AG04450 (cell line): Measurements from ENCODE around the gene RLBP1. TPM values are rescaled to one million over a fixed set of nuclear protein-coding genes. Genes with fewer than 3 reads are reported as not detected.

Experiments used
- CTCF ChIA-PET: fragments of 300-600, 350-600 bp; formaldehyde crosslinking; extraction: SDS; loops from one replicate; lab custom pipeline; 2022; ENCODE audit warnings: antibody characterized with exemption, inconsistent platforms; lab: Charles Lee
- POLR2A ChIA-PET: fragments of 350-600 bp; formaldehyde crosslinking; extraction: SDS; loops from one replicate; lab custom pipeline; 2021; ENCODE audit warnings: antibody characterized with exemption, inconsistent platforms; lab: Yijun Ruan, JAX
- DNase-seq: peaks from one replicate; pipeline ENCODE4 v3.0.0-alpha.2; 2011; ENCODE audit warnings: low read depth, low spot score
- H3K27ac ChIP-seq: one replicate; pipeline ENCODE4 v1.5.1; 2012; ENCODE audit warnings: low read depth, low read length, control low read depth
- H3K27me3 ChIP-seq: one replicate; pipeline ENCODE4 v1.6.0; 2012; ENCODE audit warnings: low read length; ENCODE audit not compliant: control insufficient read depth, insufficient read depth
- H3K4me3 ChIP-seq: 2 replicates; pipeline ENCODE4 v1.5.1; 2011; ENCODE audit warnings: mild to moderate bottlenecking, low read depth, low read length, control low read depth
- H3K9me3 ChIP-seq: 2 replicates; pipeline ENCODE4 v1.5.1; 2012; ENCODE audit warnings: low read length; ENCODE audit not compliant: control insufficient read depth, insufficient read depth
- CTCF ChIP-seq: IDR thresholded peaks from 2 replicates; pipeline ENCODE4 v1.5.1; 2011; ENCODE audit warnings: low read depth, low read length, control low read depth, inconsistent platforms
- polyA plus RNA-seq: library from polyadenylated mRNA; depleted of rRNA; stranded (reverse); fragments of >200 nt; gene quantifications from 2 replicates; pipeline ENCODE4 v1.2.3, GENCODE V29; 2011

RLBP1 gene
- polyA plus RNA-seq, 1 experiment, result not detected

GRCh38 chr15:89167267-89168176 lies 53.9 kb downstream of the RLBP1 start:
- TF ChIP-seq CTCF, result no peak
- POLR2A ChIA-PET, result interaction anchor here (0.7 kb wide), 1 partner anchor 79 kb away, joined by 3 read pairs; the partner anchor contains the start of gene ABHD2
- no peak for DNase-seq
- Histone ChIP-seq H3K9me3 (no peaks in the 10 kb centered on the region), H3K27ac (peak overlapping the region; percentile 58), H3K4me3 (no peak overlapping the region), H3K27me3 (no peaks in the 10 kb centered on the region)
- CTCF ChIA-PET, result interaction anchor here (0.5 to 4.6 kb wide), 8 partner anchors 10 to 110 kb away, joined by 3 to 46 read pairs (median 6); no protein-coding TSS in a partner anchor

GRCh38 chr15:89165677-89166076 lies 55.7 kb downstream of the RLBP1 start:
- POLR2A ChIA-PET, result interaction anchor here (0.7 kb wide), 1 partner anchor 51 kb away, joined by 4 read pairs; no protein-coding TSS in a partner anchor
- H3K9me3 ChIP-seq, result no peaks in the 10 kb centered on the region
- TF ChIP-seq CTCF, result no peak
- H3K27me3 ChIP-seq, result no peaks in the 10 kb centered on the region
- no peak overlapping the region for H3K4me3 ChIP-seq
- no peak for DNase-seq
- no peak overlapping the region for H3K27ac ChIP-seq
- CTCF ChIA-PET, result interaction anchor here (1.0 to 4.6 kb wide), 6 partner anchors 12 to 108 kb away, joined by 3 to 46 read pairs (median 6); no protein-coding TSS in a partner anchor

- CTCF ChIA-PET, result interaction anchor here (0.8 to 4.6 kb wide), 6 partner anchors 13 to 107 kb away, joined by 3 to 35 read pairs (median 4); no protein-coding TSS in a partner anchor
These were observed 56.6 kb downstream of the RLBP1 start for GRCh38 chr15:89164712-89165211.

GRCh38 chr15:89163271-89164055 lies 57.9 kb downstream of the RLBP1 start:
- TF ChIP-seq CTCF, result no peak
- Histone ChIP-seq H3K9me3 (no peaks in the 10 kb centered on the region), H3K4me3 (no peak overlapping the region), H3K27ac (no peak overlapping the region), H3K27me3 (no peaks in the 10 kb centered on the region)
- POLR2A ChIA-PET, result no interaction called here
- CTCF ChIA-PET, result no interaction called here
- DNase-seq, result no peak

More at GRCh38 chr15:89164712-89165211, 56.6 kb downstream of the RLBP1 start:
- DNase-seq, result no peak
- no peaks in the 10 kb centered on the region for H3K9me3 ChIP-seq
- H3K27ac ChIP-seq, result no peak overlapping the region
- no peaks in the 10 kb centered on the region for H3K27me3 ChIP-seq
- POLR2A ChIA-PET, result interaction anchor here (0.6 to 0.7 kb wide), 2 partner anchors 50 to 62 kb away, joined by 3 to 4 read pairs; no protein-coding TSS in a partner anchor
- no peak overlapping the region for H3K4me3 ChIP-seq
- no peak for TF ChIP-seq CTCF
